Liver (tissue), 9 donors: ENCODE data around the gene OSGIN1. TPM values are rescaled to one million over a fixed set of nuclear protein-coding genes. Genes with fewer than 3 reads are reported as not detected.

Source experiments
- DNase-seq: peaks from one replicate; pipeline ENCODE4 v3.0.0-alpha.2; 2017; ENCODE audit warnings: low spot score
- H3K27ac ChIP-seq, 2 donors: one replicate each; pipeline ENCODE4 v1.7.0; 2013; ENCODE audit warnings: inconsistent platforms in 2 of 2, low read length in 2 of 2, control low read depth in 1 of 2, low read depth in 1 of 2, mild to moderate bottlenecking in 1 of 2
- H3K27me3 ChIP-seq, 4 donors: one replicate each; pipeline versions ENCODE4 v1.6.1 to v1.7.0; 2013; ENCODE audit warnings: low read length in 3 of 4, inconsistent platforms in 1 of 4, mild to moderate bottlenecking in 1 of 4, moderate library complexity in 1 of 4; ENCODE audit not compliant: control insufficient read depth in 4 of 4, insufficient read depth in 4 of 4
- H3K36me3 ChIP-seq, 4 donors: one replicate each; pipeline versions ENCODE4 v1.6.1 to v1.7.0; 2013; ENCODE audit warnings: low read length in 3 of 4, mild to moderate bottlenecking in 3 of 4, low read depth in 1 of 4, moderate library complexity in 1 of 4; ENCODE audit not compliant: control insufficient read depth in 4 of 4, insufficient read depth in 3 of 4
- H3K4me1 ChIP-seq, 4 donors: one replicate each; pipeline versions ENCODE4 v1.6.1 to v1.7.0; 2013; ENCODE audit warnings: low read length in 3 of 4, mild to moderate bottlenecking in 3 of 4, moderate library complexity in 1 of 4; ENCODE audit not compliant: control insufficient read depth in 4 of 4, insufficient read depth in 4 of 4
- H3K4me3 ChIP-seq, 3 donors: one replicate each; pipeline versions ENCODE4 v1.6.1 to v1.7.0; 2013; ENCODE audit warnings: low read length in 3 of 3, control low read depth in 1 of 3, low read depth in 1 of 3, mild to moderate bottlenecking in 1 of 3
- H3K9ac ChIP-seq, 2 donors: one replicate each; pipeline ENCODE4 v1.7.0; 2013; ENCODE audit warnings: low read length in 2 of 2, mild to moderate bottlenecking in 2 of 2, moderate library complexity in 2 of 2, control low read depth in 1 of 2, low read depth in 1 of 2
- H3K9me3 ChIP-seq, 4 donors: one replicate each; pipeline versions ENCODE4 v1.6.1 to v1.7.0; 2013; ENCODE audit warnings: low read length in 3 of 4; ENCODE audit not compliant: control insufficient read depth in 4 of 4
- ATF3 ChIP-seq: IDR thresholded peaks from 2 replicates; pipeline ENCODE4 v1.6.1; 2016; ENCODE audit warnings: antibody characterized with exemption
- FOXA1 ChIP-seq: IDR thresholded peaks from 2 replicates; pipeline ENCODE4 v1.6.1; 2016; ENCODE audit warnings: antibody characterized with exemption
- FOXA2 ChIP-seq: IDR thresholded peaks from 2 replicates; pipeline ENCODE4 v1.6.1; 2016; ENCODE audit warnings: antibody characterized with exemption
- GABPA ChIP-seq, 2 donors: IDR thresholded peaks in 1 of 2; conservative IDR thresholded peaks in 1 of 2; 2 replicates each; pipeline ENCODE4 v1.6.1; 2016; ENCODE audit warnings: antibody characterized with exemption in 2 of 2, mild to moderate bottlenecking in 1 of 2, moderate library complexity in 1 of 2
- HNF4A ChIP-seq, 2 donors: conservative IDR thresholded peaks; 2 replicates each; pipeline ENCODE4 v1.6.1; 2016; ENCODE audit warnings: antibody characterized with exemption in 2 of 2, mild to moderate bottlenecking in 2 of 2
- HNF4G ChIP-seq: IDR thresholded peaks from 2 replicates; pipeline ENCODE4 v1.6.1; 2016; ENCODE audit warnings: antibody characterized with exemption
- JUND ChIP-seq, 2 donors: IDR thresholded peaks; 2 replicates each; pipeline ENCODE4 v1.6.1; 2016; ENCODE audit warnings: antibody characterized with exemption in 2 of 2
- NR2F2 ChIP-seq: IDR thresholded peaks from 2 replicates; pipeline ENCODE4 v1.6.1; 2016; ENCODE audit warnings: antibody characterized with exemption
- RAD21 ChIP-seq, 2 donors: IDR thresholded peaks; 2 replicates each; pipeline ENCODE4 v1.6.1; 2016; ENCODE audit warnings: antibody characterized with exemption in 2 of 2, mild to moderate bottlenecking in 2 of 2
- REST ChIP-seq: IDR thresholded peaks from 2 replicates; pipeline ENCODE4 v1.6.1; 2016; ENCODE audit warnings: antibody characterized with exemption, mild to moderate bottlenecking
- RXRA ChIP-seq, 2 donors: IDR thresholded peaks; 2 replicates each; pipeline ENCODE4 v1.6.1; 2017 to 2018; ENCODE audit warnings: antibody characterized with exemption in 2 of 2, mild to moderate bottlenecking in 1 of 2
- SP1 ChIP-seq: IDR thresholded peaks from 2 replicates; pipeline ENCODE4 v1.6.1; 2018; ENCODE audit warnings: antibody characterized with exemption, mild to moderate bottlenecking
- WGBS: extraction: QIAGEN DNeasy Blood & Tissue Kit; methylation state at CpG from one replicate; pipeline ENCODE4 v1.1.7; 2013; 5-methylcytosine and 5-hydroxymethylcytosine counted together
- polyA plus RNA-seq, 2 donors: library from polyadenylated mRNA; stranded (reverse) in 1 of 2; unstranded in 1 of 2; fragments of 200-250 nt in 1 of 2; fragments of >200 nt in 1 of 2; fragmentation: Nextera tagmentation in 1 of 2; extraction: Ambion mirVana in 1 of 2; gene quantifications; one replicate each; pipeline versions ENCODE4 v1.2.1 to v1.2.3, GENCODE V29; 2013 to 2015
- total RNA-seq, 2 donors: library from RNA; depleted of rRNA; stranded (reverse); fragments of >200 nt; gene quantifications; one replicate each; pipeline ENCODE4 v1.2.3, GENCODE V29; 2014
- TF ChIP-seq, protein P1 (sequence below): fragments of 150-350 bp; IDR thresholded peaks from 2 replicates; pipeline ENCODE4 v1.5.1; 2017; ENCODE audit warnings: improper control_type of control experiment, low read depth, low read length; ENCODE audit not compliant: missing input control
- donor health status: healthy.
- donor health status: healthy.
- donor health status: healthy.
- donor health status: healthy.
- donor health status: healthy.

OSGIN1 gene
- total and polyA plus RNA-seq, 4 donors: 7.1 to 90.4 (median 60.4) TPM

DNA sequence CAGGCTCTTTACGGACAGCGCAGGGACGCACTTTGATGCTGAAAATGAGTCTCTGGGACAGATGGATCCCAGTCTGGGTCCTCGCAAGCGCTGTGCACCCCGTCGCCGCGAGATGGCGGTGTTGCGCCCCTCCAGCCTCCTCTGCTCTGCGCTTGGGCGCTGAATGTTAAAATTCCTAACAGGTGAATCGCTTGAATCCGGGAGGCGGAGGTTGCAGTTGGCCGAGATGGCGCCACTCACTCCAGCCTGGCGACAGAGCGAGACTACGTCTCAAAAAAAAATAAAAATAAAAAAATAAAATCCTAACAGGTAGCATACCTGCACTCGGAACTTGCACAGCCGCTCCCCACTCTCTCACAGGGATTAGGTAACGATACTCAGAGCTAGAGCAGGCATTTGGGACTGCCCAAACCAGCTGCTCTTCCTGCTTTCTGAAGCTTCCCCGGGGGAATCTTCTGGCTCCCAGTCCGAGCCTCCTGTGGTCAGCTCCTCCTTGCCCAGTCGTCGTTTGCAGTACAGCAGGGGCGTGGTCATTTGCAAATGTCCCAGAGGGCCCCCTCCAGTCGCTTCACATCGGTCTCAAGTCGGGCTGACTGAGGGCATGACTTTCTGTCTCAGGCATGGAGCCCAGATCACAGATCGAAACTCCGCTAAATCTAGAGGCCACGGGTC, 26.2 kb upstream of the OSGIN1 start:
- WGBS: 9% methylated on average over 35 of the region's 35 CpGs
- H3K9ac ChIP-seq: no peak overlapping the region
- peak; percentile 82 for DNase-seq
- H3K4me1 ChIP-seq: peaks cover 2 to 31% (median 21%) of the 10 kb centered on the region in 4 donors
- no peaks in the 10 kb centered on the region for H3K9me3 ChIP-seq
- peak overlapping the region; percentile 16 to 42 (median 33) for H3K4me3 ChIP-seq
- H3K27me3 ChIP-seq: no peaks in the 10 kb centered on the region
- H3K27ac ChIP-seq: peak overlapping the region; percentile 62 to 85
- TF ChIP-seq GABPA (IDR thresholded peaks at IDR 0.05 in 1 of 2, conservative IDR thresholded peaks at IDR 0.05 in 1 of 2) (no peak), NR2F2 (no peak), ATF3 (no peak), SP1 (no peak), JUND (IDR thresholded peaks at IDR 0.05) (no peak), FOXA2 (no peak), RAD21 (IDR thresholded peaks at IDR 0.05) (peak; percentile 92 to 93), HNF4G (no peak), RXRA (IDR thresholded peaks at IDR 0.05) (peak in 1 of 2 donors; percentile 8), REST (no peak)
- TF ChIP-seq, protein P1, sequence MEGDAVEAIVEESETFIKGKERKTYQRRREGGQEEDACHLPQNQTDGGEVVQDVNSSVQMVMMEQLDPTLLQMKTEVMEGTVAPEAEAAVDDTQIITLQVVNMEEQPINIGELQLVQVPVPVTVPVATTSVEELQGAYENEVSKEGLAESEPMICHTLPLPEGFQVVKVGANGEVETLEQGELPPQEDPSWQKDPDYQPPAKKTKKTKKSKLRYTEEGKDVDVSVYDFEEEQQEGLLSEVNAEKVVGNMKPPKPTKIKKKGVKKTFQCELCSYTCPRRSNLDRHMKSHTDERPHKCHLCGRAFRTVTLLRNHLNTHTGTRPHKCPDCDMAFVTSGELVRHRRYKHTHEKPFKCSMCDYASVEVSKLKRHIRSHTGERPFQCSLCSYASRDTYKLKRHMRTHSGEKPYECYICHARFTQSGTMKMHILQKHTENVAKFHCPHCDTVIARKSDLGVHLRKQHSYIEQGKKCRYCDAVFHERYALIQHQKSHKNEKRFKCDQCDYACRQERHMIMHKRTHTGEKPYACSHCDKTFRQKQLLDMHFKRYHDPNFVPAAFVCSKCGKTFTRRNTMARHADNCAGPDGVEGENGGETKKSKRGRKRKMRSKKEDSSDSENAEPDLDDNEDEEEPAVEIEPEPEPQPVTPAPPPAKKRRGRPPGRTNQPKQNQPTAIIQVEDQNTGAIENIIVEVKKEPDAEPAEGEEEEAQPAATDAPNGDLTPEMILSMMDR: peak; percentile 99
- H3K36me3 ChIP-seq: peaks cover 0 to 8% (median 1%) of the 10 kb centered on the region in 4 donors

GRCh38 chr16:83928341-83929055, 24.5 kb upstream of the OSGIN1 start:
- H3K4me1 ChIP-seq: peaks cover 2 to 31% (median 21%) of the 10 kb centered on the region in 4 donors
- H3K27me3 ChIP-seq: no peaks in the 10 kb centered on the region
- WGBS: 77% methylated on average over 16 of the region's 16 CpGs
- H3K36me3 ChIP-seq: peaks cover 0 to 8% (median 0%) of the 10 kb centered on the region in 4 donors
- TF ChIP-seq RAD21 (IDR thresholded peaks at IDR 0.05) (peak in 1 of 2 donors; percentile 22), RXRA (IDR thresholded peaks at IDR 0.05) (peak in 1 of 2 donors; percentile 7), HNF4A (conservative IDR thresholded peaks at IDR 0.05) (peak in 1 of 2 donors; percentile 8), FOXA1 (no peak)
- H3K4me3 ChIP-seq: no peak overlapping the region
- no peak for DNase-seq
- no peak overlapping the region for H3K9ac ChIP-seq
- H3K9me3 ChIP-seq: no peaks in the 10 kb centered on the region
- peak overlapping the region in 1 of 2 donors; percentile 6 for H3K27ac ChIP-seq
